ENCODE data around the gene PFDN1. TPM values are rescaled to one million over a fixed set of nuclear protein-coding genes. Genes with fewer than 3 reads are reported as not detected.

Gene PFDN1
- total RNA-seq, 1 experiment from 2014 or later = 48.9 TPM

- Histone ChIP-seq H3K27ac (ENCODE audit: low read depth, low read length) (no peak overlapping the region), H3K79me2 (ENCODE audit: insufficient read depth, low read length) (peaks cover 9% of the 10 kb centered on the region; the same call in 1 of the 2 replicates), H3K4me1 (ENCODE audit: control insufficient read depth in 1 of 2, insufficient read depth in 2 of 2, low read length in 2 of 2) (peaks cover 22 to 28% of the 10 kb centered on the region in 2 experiments), H3K4me2 (ENCODE audit: low read length) (no peak overlapping the region), H3K9me3 (ENCODE audit: control insufficient read depth in 1 of 2, insufficient read depth in 1 of 2, low read depth in 1 of 2, low read length in 2 of 2) (no peaks in the 10 kb centered on the region), H3K9ac (ENCODE audit: low read length) (no peak overlapping the region), H3K9me2 (ENCODE audit: insufficient read depth) (no peaks in the 10 kb centered on the region), H3K36me3 (ENCODE audit: control insufficient read depth in 1 of 2, insufficient read depth in 2 of 2, low read length in 2 of 2) (peaks cover 0 to 3% of the 10 kb centered on the region in 2 experiments; a peak in 1 of 4 replicates), H3K27me3 (ENCODE audit: insufficient read depth, low read length) (no peaks in the 10 kb centered on the region), H4K20me1 (ENCODE audit: insufficient read depth) (no peaks in the 10 kb centered on the region), H3K4me3 (replicated peaks in 1 of 2; ENCODE audit: low read depth in 1 of 2, low read length in 2 of 2) (no peak overlapping the region), H2AFZ (ENCODE audit: low read depth, low read length, poor library complexity, severe bottlenecking) (no peak overlapping the region)
- no TSS peak for BruUV-seq (replicated peaks)
- ChIA-PET CTCF (interaction anchor here (0.6 to 8.0 kb wide), 24 partner anchors 9 to 481 kb away, joined by 3 to 186 read pairs (median 6); partner anchors contain the start of genes HBEGF and SLC4A9), POLR2A (interaction anchor here (1.3 to 7.0 kb wide), 2 partner anchors 106 to 119 kb away, joined by 4 to 57 read pairs; partner anchors contain the start of gene HBEGF), RAD21 (ENCODE audit: low non-redundant PET in 1 of 2, low total read pairs in 2 of 2, uncharacterized antibody in 2 of 2, unreplicated experiment in 2 of 2) (interaction anchor here (0.7 to 1.5 kb wide), 7 partner anchors 70 to 119 kb away, joined by 3 to 17 read pairs (median 6); partner anchors contain the start of gene HBEGF (in 2 of the 2))
- ATAC-seq (peak; percentile 2; the same call in 1 of the 2 replicates), DNase-seq (ENCODE audit: low read depth, low spot score) (no peak)
- TF ChIP-seq CBX3 (IDR thresholded peaks at IDR 0.05; ENCODE audit: low read depth) = no peak
- TF ChIP-seq TCF7L2 (IDR thresholded peaks at IDR 0.05; ENCODE audit: borderline replicate concordance, extremely low read depth, insufficient read depth, insufficient read length) = no peak
- no peak for TF ChIP-seq POLR2A (IDR thresholded peaks at IDR 0.05; ENCODE audit: borderline replicate concordance, extremely low read depth, insufficient read depth, insufficient read length)
- no peak for TF ChIP-seq REST (IDR thresholded peaks at IDR 0.05; ENCODE audit: low read depth)
- no peak for TF ChIP-seq EZH2 (IDR thresholded peaks at IDR 0.05)
- TF ChIP-seq SIN3A (IDR thresholded peaks at IDR 0.05; ENCODE audit: low read depth) = no peak
- TF ChIP-seq MAX (IDR thresholded peaks at IDR 0.05) = no peak
- no peak for TF ChIP-seq CTCF (IDR thresholded peaks at IDR 0.05 in 2 of 3, conservative IDR thresholded peaks at IDR 0.05 in 1 of 3; ENCODE audit: borderline replicate concordance in 1 of 3, insufficient read depth in 1 of 3, low read depth in 2 of 3, low read length in 2 of 3)
- no peak for TF ChIP-seq RAD21 (IDR thresholded peaks at IDR 0.05; ENCODE audit: low read depth)
- no peak for TF ChIP-seq ZFX (IDR thresholded peaks at IDR 0.05)
- TF ChIP-seq EGR1 (IDR thresholded peaks at IDR 0.05; ENCODE audit: low read depth) = no peak
- TF ChIP-seq EZH2phosphoT487 (IDR thresholded peaks at IDR 0.05; ENCODE audit: borderline replicate concordance) = no peak
- no peak for TF ChIP-seq JUND (IDR thresholded peaks at IDR 0.05)
- TF ChIP-seq YY1 (IDR thresholded peaks at IDR 0.05; ENCODE audit: extremely low read depth, insufficient replicate concordance, low read depth, low read length) = no peak
- no peak for TF ChIP-seq FOSL1 (IDR thresholded peaks at IDR 0.05; ENCODE audit: low read depth)
- TF ChIP-seq POLR2AphosphoS5 (IDR thresholded peaks at IDR 0.05; ENCODE audit: low read depth, low read length) = no peak
- no peak for TF ChIP-seq ZNF274 (IDR thresholded peaks at IDR 0.05; ENCODE audit: low read depth, low read length)
- intact Hi-C loops (cut with micrococcal nuclease) = no loop called here
Measured at GRCh38 chr5:140239461-140239860, 63.4 kb downstream of the PFDN1 start.
